Smooth muscle cell (in vitro differentiated cells): ENCODE results near the gene CCNQ. TPM values are rescaled to one million over a fixed set of nuclear protein-coding genes. Genes with fewer than 3 reads are reported as not detected.
A peak's percentile ranks its signal among the peaks of the same experiment; 100 is the strongest.

Source experiments
- DNase-seq: peaks from one replicate; lab custom pipeline; 2025; ENCODE audit not compliant: unreplicated experiment; lab: John Stamatoyannopoulos, UW
- H2AFZ ChIP-seq: fragments of 200-600 bp; sonication (generic); 2 replicates; pipeline ENCODE4 v1.6.0; 2016; ENCODE audit warnings: antibody characterized with exemption, low read depth, mild to moderate bottlenecking
- H3F3A ChIP-seq: fragments of 200-600 bp; sonication (generic); 2 replicates; pipeline ENCODE4 v1.6.0; 2017; ENCODE audit warnings: antibody characterized with exemption, low read depth
- H3K27ac ChIP-seq: fragments of 200-600 bp; sonication (generic); 2 replicates; pipeline ENCODE4 v1.5.1; 2016; ENCODE audit warnings: low read depth, mild to moderate bottlenecking
- H3K27me3 ChIP-seq: fragments of 200-600 bp; sonication (generic); 2 replicates; pipeline ENCODE4 v1.6.1; 2016; ENCODE audit warnings: low read depth, mild to moderate bottlenecking
- H3K36me3 ChIP-seq: fragments of 200-600 bp; sonication (generic); 2 replicates; pipeline ENCODE4 v1.5.1; 2016; ENCODE audit warnings: low read depth
- H3K4me1 ChIP-seq: fragments of 200-600 bp; sonication (generic); 2 replicates; pipeline ENCODE4 v1.5.1; 2016; ENCODE audit warnings: low read depth
- H3K4me2 ChIP-seq: fragments of 200-600 bp; sonication (generic); 2 replicates; pipeline ENCODE4 v1.6.0; 2016; ENCODE audit warnings: mild to moderate bottlenecking
- H3K4me3 ChIP-seq: fragments of 200-600 bp; sonication (generic); 2 replicates; pipeline ENCODE4 v1.5.1; 2016; ENCODE audit warnings: mild to moderate bottlenecking
- H3K79me2 ChIP-seq: fragments of 200-600 bp; sonication (generic); 2 replicates; pipeline ENCODE4 v1.6.0; 2016; ENCODE audit warnings: low read depth, mild to moderate bottlenecking
- H3K9ac ChIP-seq: fragments of 200-600 bp; sonication (generic); 2 replicates; pipeline ENCODE4 v1.6.0; 2016; ENCODE audit warnings: low read depth
- H3K9me3 ChIP-seq: fragments of 200-600 bp; sonication (generic); replicated peaks from 2 replicates; pipeline ENCODE4 v1.5.1; 2016; ENCODE audit warnings: low read depth
- H4K20me1 ChIP-seq: fragments of 200-600 bp; sonication (generic); 2 replicates; pipeline ENCODE4 v1.6.0; 2016; ENCODE audit warnings: low read depth
- WGBS: methylation state at CpG from one replicate; pipeline ENCODE4 v1.1.7; 2016; ENCODE audit warnings: low lambda C conversion rate; 5-methylcytosine and 5-hydroxymethylcytosine counted together
- polyA plus RNA-seq: library from polyadenylated mRNA; unstranded; fragments of >200 nt; fragmentation: Nextera tagmentation; extraction: Ambion mirVana; gene quantifications from 2 replicates; pipeline ENCODE4 v1.2.1, GENCODE V29; 2016
- total RNA-seq: library from RNA; depleted of rRNA; stranded (reverse); fragments of >200 nt; gene quantifications from 2 replicates; pipeline ENCODE4 v1.2.3, GENCODE V29; 2014
- TF ChIP-seq, protein P1 (sequence below): fragments of 200-600 bp; sonication (generic); IDR thresholded peaks from 2 replicates; pipeline ENCODE4 v1.5.1; 2017; ENCODE audit warnings: borderline replicate concordance, mild to moderate bottlenecking, antibody characterized with exemption; ENCODE audit not compliant: insufficient read depth, poor library complexity, severe bottlenecking

The CCNQ gene
- total and polyA plus RNA-seq, 2 experiments from 2014 or later, result 9.4 to 27.3 TPM

DNA sequence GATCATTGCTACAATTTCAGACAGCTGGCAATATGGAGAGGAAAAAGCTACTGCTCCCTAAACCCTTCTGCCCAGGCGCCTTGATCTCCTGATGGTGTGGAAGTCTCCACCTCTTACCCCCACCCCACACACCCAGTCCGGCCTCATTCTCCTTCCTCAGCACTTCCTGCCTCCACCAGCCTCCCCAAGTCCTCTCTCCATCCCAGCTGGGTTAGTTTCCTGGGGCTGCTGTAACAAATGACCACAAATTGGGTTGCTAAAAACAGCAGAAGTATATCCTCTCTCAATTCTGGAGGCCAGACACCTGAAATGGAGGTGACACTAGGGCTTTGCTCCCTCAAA is 1.1 kb upstream of the CCNQ start:
- H3K79me2 ChIP-seq, result no peaks in the 10 kb centered on the region
- H3K4me3 ChIP-seq, result peak overlapping the region; percentile 67
- H3K36me3 ChIP-seq, result no peaks in the 10 kb centered on the region
- H3K27ac ChIP-seq, result no peak overlapping the region
- H2AFZ ChIP-seq, result no peak overlapping the region
- H3K4me1 ChIP-seq, result no peaks in the 10 kb centered on the region
- H3K9me3 ChIP-seq, result no peaks in the 10 kb centered on the region
- H3F3A ChIP-seq, result no peaks in the 10 kb centered on the region
- WGBS, result 38% methylated on average over 2 of the region's 2 CpGs
- H3K4me2 ChIP-seq, result peak overlapping the region; percentile 83
- DNase-seq, result no peak
- H4K20me1 ChIP-seq, result peaks cover 23% of the 10 kb centered on the region
- no peak overlapping the region for H3K9ac ChIP-seq
- TF ChIP-seq, protein P1, sequence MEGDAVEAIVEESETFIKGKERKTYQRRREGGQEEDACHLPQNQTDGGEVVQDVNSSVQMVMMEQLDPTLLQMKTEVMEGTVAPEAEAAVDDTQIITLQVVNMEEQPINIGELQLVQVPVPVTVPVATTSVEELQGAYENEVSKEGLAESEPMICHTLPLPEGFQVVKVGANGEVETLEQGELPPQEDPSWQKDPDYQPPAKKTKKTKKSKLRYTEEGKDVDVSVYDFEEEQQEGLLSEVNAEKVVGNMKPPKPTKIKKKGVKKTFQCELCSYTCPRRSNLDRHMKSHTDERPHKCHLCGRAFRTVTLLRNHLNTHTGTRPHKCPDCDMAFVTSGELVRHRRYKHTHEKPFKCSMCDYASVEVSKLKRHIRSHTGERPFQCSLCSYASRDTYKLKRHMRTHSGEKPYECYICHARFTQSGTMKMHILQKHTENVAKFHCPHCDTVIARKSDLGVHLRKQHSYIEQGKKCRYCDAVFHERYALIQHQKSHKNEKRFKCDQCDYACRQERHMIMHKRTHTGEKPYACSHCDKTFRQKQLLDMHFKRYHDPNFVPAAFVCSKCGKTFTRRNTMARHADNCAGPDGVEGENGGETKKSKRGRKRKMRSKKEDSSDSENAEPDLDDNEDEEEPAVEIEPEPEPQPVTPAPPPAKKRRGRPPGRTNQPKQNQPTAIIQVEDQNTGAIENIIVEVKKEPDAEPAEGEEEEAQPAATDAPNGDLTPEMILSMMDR, result no peak
- H3K27me3 ChIP-seq, result no peaks in the 10 kb centered on the region

DNA sequence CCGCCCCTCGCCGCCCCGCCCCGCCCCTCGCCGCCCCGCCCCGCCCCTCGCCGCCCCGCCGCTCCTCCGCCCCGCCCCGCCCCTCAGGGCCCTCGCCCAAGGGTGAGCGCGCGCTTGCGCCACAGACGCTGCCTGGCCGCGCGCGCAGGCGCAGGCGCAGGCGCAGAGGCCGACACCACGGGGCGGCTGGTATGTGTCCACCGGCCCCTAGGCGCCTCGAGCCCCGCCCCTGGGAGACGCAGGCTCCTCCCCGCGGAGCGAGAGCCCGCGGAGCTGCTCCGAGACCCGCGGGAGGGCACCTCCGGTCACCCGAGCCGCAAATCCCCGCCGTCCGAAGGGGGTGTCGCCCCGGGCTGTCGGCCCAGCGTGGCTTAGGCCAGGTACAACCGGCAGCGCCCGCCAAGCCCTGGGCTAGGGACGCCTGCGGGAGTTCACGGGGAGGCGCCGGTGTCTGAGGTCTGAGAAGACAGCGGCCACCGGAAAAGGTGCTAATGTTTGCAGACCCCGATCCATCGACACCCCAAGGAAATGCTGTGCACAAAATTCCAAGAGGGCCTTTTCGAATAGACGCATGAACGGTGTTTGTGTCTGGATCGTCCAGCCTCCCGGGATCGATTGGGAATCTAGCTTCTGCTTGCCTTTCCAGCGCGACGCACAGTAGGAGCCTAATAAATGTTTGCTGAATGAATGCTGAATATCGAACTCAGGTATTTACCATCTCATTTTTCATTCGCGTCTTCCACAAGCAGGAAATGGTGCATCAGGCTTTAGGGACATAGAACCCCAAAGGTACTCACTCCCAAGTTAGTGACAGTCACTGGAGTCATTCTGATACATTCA is 473 bp upstream of the CCNQ start:
- Histone ChIP-seq H3K27ac (no peak overlapping the region), H3K36me3 (no peaks in the 10 kb centered on the region), H4K20me1 (peaks cover 23% of the 10 kb centered on the region), H3K4me3 (peak overlapping the region; percentile 67), H3K9ac (no peak overlapping the region), H3F3A (no peaks in the 10 kb centered on the region), H3K4me1 (no peaks in the 10 kb centered on the region), H3K79me2 (no peaks in the 10 kb centered on the region), H3K4me2 (peak overlapping the region; percentile 83), H3K27me3 (no peaks in the 10 kb centered on the region), H3K9me3 (no peaks in the 10 kb centered on the region), H2AFZ (peak overlapping the region; percentile 72)
- peak; percentile 43 for DNase-seq
- TF ChIP-seq, protein P1, result no peak
- WGBS, result 34% methylated on average over 43 of the region's 79 CpGs

DNA sequence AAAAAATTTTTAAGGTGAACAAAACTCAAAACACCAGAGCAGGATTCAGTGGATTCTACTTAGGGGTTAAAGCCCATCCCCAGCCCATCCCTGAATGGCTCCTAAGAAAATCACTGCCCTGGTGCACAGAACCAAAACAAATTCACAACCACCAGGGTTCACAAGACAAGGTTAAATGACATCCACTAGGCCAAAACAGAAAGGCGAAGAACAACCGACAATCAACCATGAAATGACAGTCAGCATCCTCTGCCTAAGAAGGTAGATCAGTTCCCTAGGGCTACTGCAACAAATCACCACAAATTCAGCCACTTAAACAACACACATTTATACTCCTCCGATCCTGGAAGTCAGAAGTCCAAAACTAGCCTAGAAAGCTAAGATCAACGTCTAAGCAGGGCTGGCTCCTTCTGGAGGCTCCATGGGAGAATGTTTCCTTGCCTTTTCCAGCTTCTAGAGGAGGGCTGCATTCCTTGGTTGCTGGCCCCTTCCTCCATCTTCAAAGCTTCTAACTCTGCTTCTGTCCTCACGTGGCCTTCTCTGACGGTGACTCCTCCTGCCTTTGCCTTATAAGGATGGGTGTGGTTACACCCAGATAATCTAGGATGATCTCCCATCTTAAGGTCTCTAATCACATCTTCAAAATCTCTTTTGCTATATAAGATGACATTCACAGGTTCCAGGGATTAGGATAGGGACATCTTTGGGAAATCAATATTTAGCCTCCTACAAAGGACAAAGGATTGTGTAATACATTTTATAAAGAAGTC is 1.8 kb downstream of the CCNQ start:
- H3K9ac ChIP-seq, result no peak overlapping the region
- no peak for DNase-seq
- H3K4me1 ChIP-seq, result no peaks in the 10 kb centered on the region
- no peaks in the 10 kb centered on the region for H3K9me3 ChIP-seq
- H3K79me2 ChIP-seq, result no peaks in the 10 kb centered on the region
- WGBS, result 82% methylated on average over 6 of the region's 6 CpGs
- TF ChIP-seq, protein P1, result no peak
- no peaks in the 10 kb centered on the region for H3K36me3 ChIP-seq
- no peaks in the 10 kb centered on the region for H3K27me3 ChIP-seq
- H3F3A ChIP-seq, result no peaks in the 10 kb centered on the region
- no peak overlapping the region for H2AFZ ChIP-seq
- peak overlapping the region; percentile 82 for H3K4me2 ChIP-seq
- H3K27ac ChIP-seq, result no peak overlapping the region
- H4K20me1 ChIP-seq, result peaks cover 23% of the 10 kb centered on the region
- no peak overlapping the region for H3K4me3 ChIP-seq
